B cell (primary cell): Measurements from ENCODE around the gene RRP36. TPM values are rescaled to one million over a fixed set of nuclear protein-coding genes. Genes with fewer than 3 reads are reported as not detected.

ENCODE experiments used
- ATAC-seq: fragments of 200-7000 bp; cut with Tn5 transposase; one replicate; pipeline ENCODE4 v1.10.0; 2021; ENCODE audit warnings: low read depth, mild to moderate bottlenecking, moderate number of reproducible peaks, moderate library complexity
- CTCF ChIA-PET: fragments of 350-600 bp; sonication (Branson Sonifier 250); formaldehyde crosslinking; loops from one replicate; lab custom pipeline; 2021; ENCODE audit warnings: antibody characterized with exemption, inconsistent platforms; lab: Charles Lee
- POLR2A ChIA-PET: fragments of 350-600 bp; sonication (Branson Sonifier 250); formaldehyde crosslinking; loops from one replicate; lab custom pipeline; 2021; ENCODE audit warnings: antibody characterized with exemption; lab: Charles Lee
- DNase-seq: peaks from one replicate; pipeline ENCODE4 v3.0.0; 2013
- H2AFZ ChIP-seq: 2 replicates; pipeline ENCODE4 v1.6.1; 2012; ENCODE audit warnings: mild to moderate bottlenecking, low read depth, low read length; ENCODE audit not compliant: insufficient read depth, poor library complexity, severe bottlenecking
- H3K27ac ChIP-seq, 2 donors: 1 replicate in 1 of 2; 2 replicates in 1 of 2; pipeline ENCODE4 v1.5.1; 2012 to 2013; ENCODE audit warnings: low read length in 2 of 2, mild to moderate bottlenecking in 2 of 2, moderate library complexity in 1 of 2
- H3K27me3 ChIP-seq, 4 experiments: fragments of 200-600 bp in 1 of 4; sonication (generic) in 1 of 4; replicated peaks in 1 of 4; 1 replicate in 2 of 4; 2 replicates in 2 of 4; pipeline versions ENCODE4 v1.6.1 to v1.7.0; 2013 to 2016; ENCODE audit warnings: low read length in 3 of 4, mild to moderate bottlenecking in 2 of 4, mixed read lengths in 1 of 4, moderate library complexity in 1 of 4; ENCODE audit not compliant: insufficient read depth in 4 of 4, control insufficient read depth in 3 of 4; ENCODE audit errors: control extremely low read depth in 1 of 4
- H3K36me3 ChIP-seq, 2 experiments: replicated peaks in 1 of 2; 1 replicate in 1 of 2; 2 replicates in 1 of 2; pipeline versions ENCODE4 v1.6.1 to v1.7.1; 2013; ENCODE audit warnings: low read length in 1 of 2; ENCODE audit not compliant: insufficient read depth in 2 of 2, control insufficient read depth in 1 of 2; ENCODE audit errors: control extremely low read depth in 1 of 2, extremely low read depth in 1 of 2
- H3K4me1 ChIP-seq, 2 donors: fragments of 200-600 bp in 1 of 2; sonication (generic) in 1 of 2; 1 replicate in 1 of 2; 2 replicates in 1 of 2; pipeline versions ENCODE4 v1.5.1 to v1.6.1; 2013 to 2017; ENCODE audit warnings: low read length in 2 of 2; ENCODE audit not compliant: control insufficient read depth in 2 of 2, insufficient read depth in 2 of 2
- H3K4me2 ChIP-seq: replicated peaks from 2 replicates; pipeline ENCODE3; 2012; ENCODE audit warnings: mild to moderate bottlenecking, low read depth, low read length; ENCODE audit not compliant: poor library complexity, severe bottlenecking
- H3K4me3 ChIP-seq, 5 experiments: fragments of 200-600 bp in 1 of 5; sonication (generic) in 1 of 5; 1 replicate in 3 of 5; 2 replicates in 2 of 5; pipeline versions ENCODE4 v1.5.1 to v1.7.0; 2011 to 2016; ENCODE audit warnings: low read length in 4 of 5, mild to moderate bottlenecking in 4 of 5, low read depth in 2 of 5, control low read depth in 1 of 5, moderate library complexity in 1 of 5; ENCODE audit not compliant: insufficient read depth in 1 of 5; ENCODE audit errors: control extremely low read depth in 1 of 5, extremely low read depth in 1 of 5
- H3K79me2 ChIP-seq: fragments of 200-600 bp; sonication (generic); one replicate; pipeline ENCODE4 v1.6.0; 2016; ENCODE audit warnings: low read length; ENCODE audit not compliant: control insufficient read depth, insufficient read depth
- H3K9ac ChIP-seq: fragments of 200-600 bp; sonication (generic); 2 replicates; pipeline ENCODE4 v1.6.1; 2017; ENCODE audit warnings: mild to moderate bottlenecking, low read length, moderate library complexity
- H3K9me3 ChIP-seq, 3 donors: one replicate each; pipeline versions ENCODE4 v1.6.1 to v1.7.1; 2013; ENCODE audit warnings: low read length in 2 of 3; ENCODE audit not compliant: control insufficient read depth in 2 of 3, insufficient read depth in 1 of 3; ENCODE audit errors: control extremely low read depth in 1 of 3
- H4K20me1 ChIP-seq: 2 replicates; pipeline ENCODE4 v1.6.0; 2012; ENCODE audit warnings: mild to moderate bottlenecking, low read length; ENCODE audit not compliant: insufficient read depth, control insufficient read depth, poor library complexity, severe bottlenecking
- H3K27ac Mint-ChIP-seq: one replicate; pipeline ENCODE4 v1.8.0; 2021; ENCODE audit warnings: mixed read lengths
- H3K27me3 Mint-ChIP-seq: one replicate; pipeline ENCODE4 v1.8.0; 2021; ENCODE audit warnings: mixed read lengths
- H3K4me1 Mint-ChIP-seq: one replicate; pipeline ENCODE4 v1.8.0; 2021; ENCODE audit warnings: mixed read lengths
- H3K4me3 Mint-ChIP-seq: one replicate; pipeline ENCODE4 v1.8.0; 2021; ENCODE audit warnings: mixed read lengths
- H3K9me3 Mint-ChIP-seq: one replicate; pipeline ENCODE4 v1.8.0; 2022; ENCODE audit warnings: mixed read lengths; ENCODE audit not compliant: insufficient read depth
- EZH2 ChIP-seq: IDR thresholded peaks from 2 replicates; pipeline ENCODE4 v1.6.1; 2012; ENCODE audit warnings: borderline replicate concordance, low read depth, mild to moderate bottlenecking, moderate library complexity, low read length; ENCODE audit not compliant: insufficient read depth, poor library complexity, severe bottlenecking
- WGBS: methylation state at CpG from one replicate; pipeline ENCODE4 v1.1.5; 2013; ENCODE audit warnings: missing lambda C conversion rate; ENCODE audit not compliant: insufficient coverage; 5-methylcytosine and 5-hydroxymethylcytosine counted together
- intact Hi-C: fragments of 100-400 bp; cut with micrococcal nuclease; formaldehyde crosslinking; loops from one replicate; pipeline ENCODE4 v1.10.0; 2022
- polyA plus RNA-seq: library from polyadenylated mRNA; depleted of rRNA; stranded (reverse); fragments of >200 nt; gene quantifications from 2 replicates; pipeline ENCODE4 v1.2.3, GENCODE V29; 2012
- total RNA-seq, 2 donors: library from RNA; stranded (reverse); fragments of 120-200 nt in 1 of 2; gene quantifications; 1 replicate in 1 of 2; 2 replicates in 1 of 2; pipeline versions ENCODE4 v1.2.3 to v1.2.4, GENCODE V29; 2013 to 2022
- TF ChIP-seq, protein P1 (sequence below): fragments of 200-600 bp; IDR thresholded peaks from one replicate; pipeline ENCODE4 v1.8.0; 2022; ENCODE audit warnings: antibody characterized with exemption, mild to moderate bottlenecking

The RRP36 gene
- total and polyA plus RNA-seq, 2 donors (not counting 1 experiment from before 2014, with no cell fraction given): 22.8 to 46.2 TPM

DNA sequence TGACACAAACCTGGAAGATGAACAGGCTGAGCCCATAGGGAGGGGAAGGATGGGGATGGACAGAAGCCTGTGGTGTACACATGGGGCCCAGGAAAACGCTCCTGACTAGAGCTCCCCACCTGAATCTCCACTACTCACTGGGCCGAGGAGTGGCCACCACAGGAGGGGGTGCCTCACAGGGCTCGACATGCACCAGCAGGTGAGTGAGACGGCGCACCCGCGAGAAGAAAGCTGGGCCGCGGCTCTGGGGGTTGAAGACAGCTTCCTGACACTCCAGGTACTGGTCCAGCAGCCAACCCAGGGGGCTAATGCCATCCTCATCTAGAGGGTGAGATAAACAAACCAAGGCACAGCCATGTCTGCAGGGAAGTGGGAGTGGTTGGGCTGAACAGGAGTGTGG lies 21.9 kb downstream of the RRP36 start:
- Histone ChIP-seq H3K4me3 (no peak overlapping the region), H3K27me3 (no peaks in the 10 kb centered on the region), H4K20me1 (no peaks in the 10 kb centered on the region), H3K4me1 (no peaks in the 10 kb centered on the region), H3K4me2 (no peak overlapping the region), H3K79me2 (no peaks in the 10 kb centered on the region), H3K27ac (no peak overlapping the region), H3K9ac (no peak overlapping the region), H3K9me3 (no peaks in the 10 kb centered on the region), H2AFZ (no peak overlapping the region), H3K36me3 (peaks cover 0 to 44% of the 10 kb centered on the region in 2 experiments)
- 98% methylated on average over 8 of the region's 9 CpGs for WGBS
- H3K9me3 Mint-ChIP-seq: no peaks in the 10 kb centered on the region
- ATAC-seq (no peak), DNase-seq (no peak)
- no peak for TF ChIP-seq EZH2
- TF ChIP-seq, protein P1, sequence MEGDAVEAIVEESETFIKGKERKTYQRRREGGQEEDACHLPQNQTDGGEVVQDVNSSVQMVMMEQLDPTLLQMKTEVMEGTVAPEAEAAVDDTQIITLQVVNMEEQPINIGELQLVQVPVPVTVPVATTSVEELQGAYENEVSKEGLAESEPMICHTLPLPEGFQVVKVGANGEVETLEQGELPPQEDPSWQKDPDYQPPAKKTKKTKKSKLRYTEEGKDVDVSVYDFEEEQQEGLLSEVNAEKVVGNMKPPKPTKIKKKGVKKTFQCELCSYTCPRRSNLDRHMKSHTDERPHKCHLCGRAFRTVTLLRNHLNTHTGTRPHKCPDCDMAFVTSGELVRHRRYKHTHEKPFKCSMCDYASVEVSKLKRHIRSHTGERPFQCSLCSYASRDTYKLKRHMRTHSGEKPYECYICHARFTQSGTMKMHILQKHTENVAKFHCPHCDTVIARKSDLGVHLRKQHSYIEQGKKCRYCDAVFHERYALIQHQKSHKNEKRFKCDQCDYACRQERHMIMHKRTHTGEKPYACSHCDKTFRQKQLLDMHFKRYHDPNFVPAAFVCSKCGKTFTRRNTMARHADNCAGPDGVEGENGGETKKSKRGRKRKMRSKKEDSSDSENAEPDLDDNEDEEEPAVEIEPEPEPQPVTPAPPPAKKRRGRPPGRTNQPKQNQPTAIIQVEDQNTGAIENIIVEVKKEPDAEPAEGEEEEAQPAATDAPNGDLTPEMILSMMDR: no peak
- intact Hi-C loops: no loop called here
- no peaks in the 10 kb centered on the region for H3K27me3 Mint-ChIP-seq
- ChIA-PET CTCF (no interaction called here), POLR2A (interaction anchor here (0.5 kb wide), 1 partner anchor 50 kb away, joined by 11 read pairs; no protein-coding TSS in a partner anchor)
- no peak overlapping the region for H3K4me3 Mint-ChIP-seq
- H3K4me1 Mint-ChIP-seq: no peaks in the 10 kb centered on the region
- H3K27ac Mint-ChIP-seq: no peak overlapping the region

DNA sequence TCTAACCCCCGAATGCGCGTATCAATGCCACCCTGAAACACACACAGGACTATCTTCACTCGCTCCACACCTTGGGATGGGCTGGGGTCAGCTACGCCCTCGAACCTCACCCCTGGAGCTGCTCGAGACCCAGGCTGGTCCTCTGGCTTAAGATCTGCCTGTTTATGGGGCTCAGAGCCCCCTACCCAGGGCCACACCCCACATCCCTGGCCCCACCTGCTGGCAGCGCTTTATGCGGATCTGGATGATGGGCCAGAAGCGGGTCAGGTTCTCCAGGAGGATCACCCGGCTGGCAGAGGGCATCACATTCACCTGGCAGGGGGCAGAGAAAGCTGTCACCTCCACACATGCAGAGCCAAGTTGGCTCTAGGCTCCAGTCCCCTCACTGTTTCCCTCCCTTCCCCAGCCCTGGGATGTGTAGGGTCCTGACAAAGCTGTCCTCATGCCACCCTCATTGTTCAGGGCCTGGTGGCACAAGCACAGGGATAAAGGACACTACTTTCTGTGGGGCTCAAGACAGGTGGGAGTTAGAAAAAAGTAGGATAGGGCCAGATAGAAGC lies 24.0 kb downstream of the RRP36 start:
- no peaks in the 10 kb centered on the region for H4K20me1 ChIP-seq
- TF ChIP-seq EZH2: no peak
- TF ChIP-seq, protein P1: no peak
- H3K79me2 ChIP-seq: no peaks in the 10 kb centered on the region
- H3K27me3 ChIP-seq: no peaks in the 10 kb centered on the region
- no peak overlapping the region for H3K27ac Mint-ChIP-seq
- DNase-seq (no peak), ATAC-seq (no peak)
- H3K4me1 ChIP-seq: no peaks in the 10 kb centered on the region
- POLR2A ChIA-PET: no interaction called here
- no peaks in the 10 kb centered on the region for H3K9me3 ChIP-seq
- H3K4me3 Mint-ChIP-seq: no peak overlapping the region
- H3K4me3 ChIP-seq: no peak overlapping the region
- H3K27me3 Mint-ChIP-seq: no peaks in the 10 kb centered on the region
- no peak overlapping the region for H3K4me2 ChIP-seq
- H3K36me3 ChIP-seq: peaks cover 0 to 46% of the 10 kb centered on the region in 2 experiments
- intact Hi-C loops: no loop called here
- H3K4me1 Mint-ChIP-seq: no peaks in the 10 kb centered on the region
- no peak overlapping the region for H3K27ac ChIP-seq
- CTCF ChIA-PET: no interaction called here
- no peak overlapping the region for H2AFZ ChIP-seq
- WGBS: 97% methylated on average over 9 of the region's 11 CpGs
- no peaks in the 10 kb centered on the region for H3K9me3 Mint-ChIP-seq
- H3K9ac ChIP-seq: no peak overlapping the region
